AG04449 (cell line): ENCODE results near the gene TRRAP.
"Not testable (repeated sequence)": the region's sequence is repeated elsewhere in the genome, so short reads cannot be mapped to it uniquely, and the experiment has no call there.

Experiments used
- CTCF ChIA-PET: fragments of 350-600 bp; formaldehyde crosslinking; extraction: SDS; loops from one replicate; lab custom pipeline; 2021; ENCODE audit warnings: antibody characterized with exemption; lab: Yijun Ruan, JAX
- POLR2A ChIA-PET: fragments of 400-600, 350-600 bp; formaldehyde crosslinking; extraction: SDS; loops from one replicate; lab custom pipeline; 2020; ENCODE audit warnings: antibody characterized with exemption, inconsistent platforms; lab: Yijun Ruan, JAX
- DNase-seq: peaks from one replicate; pipeline ENCODE4 v3.0.0-alpha.2; 2010; ENCODE audit warnings: low read depth, low spot score
- H3K4me3 ChIP-seq: 2 replicates; pipeline ENCODE4 v1.5.1; 2011; ENCODE audit warnings: low read depth, mild to moderate bottlenecking, control low read depth, low read length
- CTCF ChIP-seq: IDR thresholded peaks from one replicate; pipeline ENCODE4 v1.5.1; 2011; ENCODE audit warnings: mild to moderate bottlenecking, moderate library complexity, low read length, control low read depth, inconsistent platforms; ENCODE audit not compliant: insufficient read depth; ENCODE audit errors: missing control alignments

The TRRAP gene

DNA sequence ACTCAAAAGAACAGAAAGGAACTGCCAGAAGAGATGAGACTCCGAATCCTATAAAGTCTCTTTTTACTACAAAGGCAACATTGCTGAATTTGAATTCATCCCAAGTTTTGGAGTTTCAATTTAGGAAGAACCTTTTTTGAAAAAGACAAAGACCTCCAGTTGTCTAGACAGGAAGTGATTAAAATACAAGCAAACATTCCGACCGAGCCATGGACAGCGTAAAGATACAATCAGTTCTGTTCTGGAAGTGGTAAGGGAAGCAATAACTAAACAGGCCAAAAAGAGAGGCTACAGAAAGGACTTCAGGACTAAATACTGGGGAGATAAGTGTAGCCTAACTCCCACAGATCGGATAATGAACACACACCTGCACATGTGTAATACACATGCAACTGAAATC is 164.6 kb downstream of the TRRAP start:
- ChIA-PET POLR2A (no interaction called here), CTCF (interaction anchor here (0.8 to 10.4 kb wide), 2 partner anchors 269 to 281 kb away, joined by 4 to 217 read pairs; no protein-coding TSS in a partner anchor)
- no peak for DNase-seq
- no peak overlapping the region for H3K4me3 ChIP-seq
- TF ChIP-seq CTCF, result no peak

DNA sequence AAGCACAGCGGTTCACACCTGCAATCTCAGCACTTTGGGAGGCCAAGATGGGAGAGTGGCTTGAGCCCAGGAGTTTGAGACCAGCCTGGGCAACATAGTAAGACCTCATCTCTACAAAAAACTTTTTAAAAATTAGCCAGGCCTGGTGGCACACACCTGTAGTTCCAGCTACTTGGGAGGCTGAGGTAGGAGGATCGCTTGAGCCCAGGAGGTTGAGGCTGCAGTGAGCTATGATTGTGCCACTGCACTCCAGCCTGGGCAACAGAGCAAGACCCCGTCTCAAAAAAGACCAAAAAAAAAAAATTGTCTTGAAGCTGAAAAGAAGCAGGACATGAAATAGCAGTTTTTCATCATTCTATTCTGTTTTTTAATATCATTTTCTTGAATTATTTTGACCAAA is 166.5 kb downstream of the TRRAP start:
- DNase-seq, POLR2A ChIA-PET, H3K4me3 ChIP-seq: not testable (repeated sequence)
- CTCF ChIA-PET, result interaction anchor here (0.6 to 2.2 kb wide), 3 partner anchors 148 to 282 kb away, joined by 3 to 8 read pairs (median 3); no protein-coding TSS in a partner anchor

- DNase-seq, POLR2A ChIA-PET, H3K4me3 ChIP-seq: not testable (repeated sequence)
- CTCF ChIA-PET, result interaction anchor here (0.8 to 2.2 kb wide), 2 partner anchors 9 to 267 kb away, joined by 3 to 12 read pairs; no protein-coding TSS in a partner anchor
Measured at GRCh38 chr7:99046262-99046661, 167.9 kb downstream of the TRRAP start.

DNA sequence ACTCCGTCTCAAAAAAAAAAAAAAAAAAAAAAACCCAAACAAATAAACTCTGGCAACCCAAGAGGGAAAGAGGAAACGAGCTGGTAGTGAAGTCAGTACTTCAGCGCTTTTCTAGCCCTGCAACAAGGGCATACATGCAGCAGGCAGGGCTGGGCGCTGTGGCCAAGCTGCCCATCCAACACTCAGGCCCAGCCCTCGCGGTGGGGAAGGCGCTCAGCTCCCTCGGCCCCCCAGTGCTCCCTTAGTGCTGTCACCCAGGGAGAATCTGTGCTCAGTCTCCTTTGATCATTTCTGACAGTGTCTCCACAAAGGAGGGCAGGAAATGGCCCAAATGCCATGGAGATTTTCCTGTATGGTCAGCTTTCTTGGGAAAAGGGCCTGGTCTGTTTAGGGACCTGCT is 168.4 kb downstream of the TRRAP start:
- ChIA-PET CTCF (interaction anchor here (0.8 to 2.2 kb wide), 2 partner anchors 10 to 266 kb away, joined by 3 to 12 read pairs; no protein-coding TSS in a partner anchor), POLR2A (no interaction called here)
- no peak for DNase-seq
- H3K4me3 ChIP-seq, result no peak overlapping the region
- no peak for TF ChIP-seq CTCF

- no peak for DNase-seq
- no peak for TF ChIP-seq CTCF
- H3K4me3 ChIP-seq, result no peak overlapping the region
- ChIA-PET CTCF (interaction anchor here (1.1 to 2.2 kb wide), 2 partner anchors 11 to 265 kb away, joined by 4 to 12 read pairs; no protein-coding TSS in a partner anchor), POLR2A (no interaction called here)
Measured at GRCh38 chr7:99047526-99048077, 169.3 kb downstream of the TRRAP start.

DNA sequence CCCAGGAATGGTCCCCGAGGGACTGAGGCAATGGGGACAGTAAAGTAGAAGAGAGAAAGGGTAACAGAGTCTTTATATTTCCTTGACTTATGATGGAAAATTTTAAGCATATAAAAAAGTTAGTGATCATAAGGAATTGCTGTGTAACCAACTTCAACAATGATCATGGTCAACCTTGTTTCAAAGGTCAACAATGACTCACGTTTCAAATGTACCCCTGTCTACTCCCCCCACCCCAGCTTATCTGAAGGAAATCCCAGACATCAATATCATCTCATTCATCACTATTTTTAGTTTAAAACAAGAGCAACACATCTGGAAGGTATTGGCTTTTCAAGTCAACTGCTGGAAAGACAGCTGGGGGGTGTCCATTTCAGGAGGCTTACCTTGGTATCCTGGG is 172.6 kb downstream of the TRRAP start:
- no peak for DNase-seq
- ChIA-PET CTCF (no interaction called here), POLR2A (no interaction called here)
- H3K4me3 ChIP-seq, result no peak overlapping the region
- no peak for TF ChIP-seq CTCF

DNA sequence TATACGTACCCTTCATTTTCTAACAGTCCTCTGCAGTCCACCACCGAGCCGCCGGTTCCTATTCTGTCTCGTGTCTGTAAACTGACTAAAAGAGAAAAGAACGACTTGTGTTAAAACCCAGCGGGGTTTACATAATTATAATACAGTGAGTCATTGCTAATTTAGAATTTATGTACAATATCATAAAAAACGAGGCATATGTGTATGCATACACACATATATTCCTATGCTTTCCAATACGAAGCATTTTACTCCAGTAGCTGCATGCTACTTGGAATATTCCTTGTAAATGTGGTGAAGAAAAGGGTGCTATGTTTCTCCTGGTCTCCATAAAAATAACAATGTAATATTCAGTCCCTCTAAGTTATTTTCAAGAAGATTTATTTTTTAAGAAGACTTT is 176.4 kb downstream of the TRRAP start:
- ChIA-PET POLR2A (no interaction called here), CTCF (interaction anchor here (1.0 kb wide), 1 partner anchor 16 kb away, joined by 3 read pairs; no protein-coding TSS in a partner anchor)
- H3K4me3 ChIP-seq, result no peak overlapping the region
- no peak for TF ChIP-seq CTCF
- no peak for DNase-seq
